T-helper 2 cell treated with Interferon-gamma antibody and Interleukin-4, amounts not matched to agents 5 μg/mL and 100 μg/mL, for 36 hours (primary cell): ENCODE results near the gene IL1RAPL2.
"Not testable (repeated sequence)": the region's sequence is repeated elsewhere in the genome, so short reads cannot be mapped to it uniquely, and the experiment has no call there.

Source experiments
- DNase-seq: peaks from one replicate; pipeline ENCODE4 v3.0.0; 2021; ENCODE audit warnings: low spot score
- H3K27ac Mint-ChIP-seq: one replicate; pipeline ENCODE4 v1.8.0; 2021; ENCODE audit warnings: mild to moderate bottlenecking, mixed read lengths
- H3K27me3 Mint-ChIP-seq: one replicate; pipeline ENCODE4 v1.8.0; 2021; ENCODE audit warnings: low read depth, mixed read lengths
- H3K36me3 Mint-ChIP-seq: one replicate; pipeline ENCODE4 v1.8.0; 2021; ENCODE audit warnings: low read depth, mixed read lengths
- H3K4me1 Mint-ChIP-seq: one replicate; pipeline ENCODE4 v1.8.0; 2021; ENCODE audit warnings: low read depth, mixed read lengths
- H3K4me3 Mint-ChIP-seq: one replicate; pipeline ENCODE4 v1.8.0; 2022; ENCODE audit warnings: mild to moderate bottlenecking, moderate library complexity, mixed read lengths
- H3K9me3 Mint-ChIP-seq: one replicate; pipeline ENCODE4 v1.8.0; 2021; ENCODE audit warnings: mixed read lengths

IL1RAPL2 gene

GRCh38 chrX:104953251-104953650 is 387.3 kb downstream of the IL1RAPL2 start:
- Mint-ChIP-seq H3K4me1 (no peaks in the 10 kb centered on the region), H3K27ac (no peak overlapping the region), H3K27me3 (no peaks in the 10 kb centered on the region), H3K9me3 (no peaks in the 10 kb centered on the region), H3K36me3 (no peaks in the 10 kb centered on the region), H3K4me3 (no peak overlapping the region)
- DNase-seq = no peak

GRCh38 chrX:104961926-104962325 is 395.9 kb downstream of the IL1RAPL2 start:
- no peak for DNase-seq
- H3K4me3 Mint-ChIP-seq = no peak overlapping the region
- no peaks in the 10 kb centered on the region for H3K4me1 Mint-ChIP-seq
- no peaks in the 10 kb centered on the region for H3K27me3 Mint-ChIP-seq
- H3K27ac Mint-ChIP-seq = no peak overlapping the region
- no peaks in the 10 kb centered on the region for H3K9me3 Mint-ChIP-seq
- H3K36me3 Mint-ChIP-seq = no peaks in the 10 kb centered on the region

- H3K9me3 Mint-ChIP-seq = no peaks in the 10 kb centered on the region
- H3K4me1 Mint-ChIP-seq = no peaks in the 10 kb centered on the region
- DNase-seq = no peak
- no peak overlapping the region for H3K27ac Mint-ChIP-seq
- H3K36me3 Mint-ChIP-seq = no peaks in the 10 kb centered on the region
- H3K4me3 Mint-ChIP-seq = no peak overlapping the region
- no peaks in the 10 kb centered on the region for H3K27me3 Mint-ChIP-seq
Measured at GRCh38 chrX:104968241-104968640, 402.2 kb downstream of the IL1RAPL2 start.

GRCh38 chrX:104972737-104973136 is 406.7 kb downstream of the IL1RAPL2 start:
- H3K27me3 Mint-ChIP-seq = no peaks in the 10 kb centered on the region
- H3K4me1 Mint-ChIP-seq = no peaks in the 10 kb centered on the region
- H3K27ac Mint-ChIP-seq = no peak overlapping the region
- no peaks in the 10 kb centered on the region for H3K9me3 Mint-ChIP-seq
- H3K4me3 Mint-ChIP-seq = no peak overlapping the region
- no peak for DNase-seq
- H3K36me3 Mint-ChIP-seq = no peaks in the 10 kb centered on the region

GRCh38 chrX:104987063-104987462 is 421.1 kb downstream of the IL1RAPL2 start:
- Mint-ChIP-seq H3K27ac (no peak overlapping the region), H3K4me3 (no peak overlapping the region), H3K36me3 (no peaks in the 10 kb centered on the region), H3K4me1 (no peaks in the 10 kb centered on the region), H3K9me3 (no peaks in the 10 kb centered on the region), H3K27me3 (no peaks in the 10 kb centered on the region)
- DNase-seq = no peak

- Mint-ChIP-seq H3K4me3 (no peak overlapping the region), H3K9me3 (no peaks in the 10 kb centered on the region), H3K36me3 (no peaks in the 10 kb centered on the region), H3K27ac (no peak overlapping the region), H3K4me1 (no peaks in the 10 kb centered on the region), H3K27me3 (no peaks in the 10 kb centered on the region)
- DNase-seq = no peak
Measured at GRCh38 chrX:104988038-104988437, 422.0 kb downstream of the IL1RAPL2 start.

- DNase-seq = no peak
- no peak overlapping the region for H3K4me3 Mint-ChIP-seq
- H3K27ac Mint-ChIP-seq = no peak overlapping the region
- H3K4me1 Mint-ChIP-seq = no peaks in the 10 kb centered on the region
- H3K27me3 Mint-ChIP-seq = no peaks in the 10 kb centered on the region
- no peaks in the 10 kb centered on the region for H3K36me3 Mint-ChIP-seq
- no peaks in the 10 kb centered on the region for H3K9me3 Mint-ChIP-seq
Measured at GRCh38 chrX:104995546-104995945, 429.5 kb downstream of the IL1RAPL2 start.

GRCh38 chrX:105006103-105006502 is 440.1 kb downstream of the IL1RAPL2 start:
- H3K4me1 Mint-ChIP-seq = no peaks in the 10 kb centered on the region
- no peaks in the 10 kb centered on the region for H3K27me3 Mint-ChIP-seq
- no peaks in the 10 kb centered on the region for H3K36me3 Mint-ChIP-seq
- H3K4me3 Mint-ChIP-seq = no peak overlapping the region
- no peak for DNase-seq
- no peaks in the 10 kb centered on the region for H3K9me3 Mint-ChIP-seq
- H3K27ac Mint-ChIP-seq = no peak overlapping the region

- Mint-ChIP-seq H3K4me1 (no peaks in the 10 kb centered on the region), H3K27ac (no peak overlapping the region), H3K36me3 (no peaks in the 10 kb centered on the region), H3K27me3 (no peaks in the 10 kb centered on the region), H3K9me3 (no peaks in the 10 kb centered on the region), H3K4me3 (no peak overlapping the region)
- no peak for DNase-seq
Measured at GRCh38 chrX:105006996-105007395, 441.0 kb downstream of the IL1RAPL2 start.

- no peaks in the 10 kb centered on the region for H3K36me3 Mint-ChIP-seq
- no peak for DNase-seq
- H3K27ac Mint-ChIP-seq = no peak overlapping the region
- no peaks in the 10 kb centered on the region for H3K9me3 Mint-ChIP-seq
- H3K27me3 Mint-ChIP-seq = no peaks in the 10 kb centered on the region
- H3K4me3 Mint-ChIP-seq = no peak overlapping the region
- H3K4me1 Mint-ChIP-seq = no peaks in the 10 kb centered on the region
Measured at GRCh38 chrX:105013719-105014118, 447.7 kb downstream of the IL1RAPL2 start.

- Mint-ChIP-seq H3K27me3 (no peaks in the 10 kb centered on the region), H3K9me3 (no peaks in the 10 kb centered on the region), H3K36me3 (no peaks in the 10 kb centered on the region), H3K4me3 (no peak overlapping the region), H3K4me1 (no peaks in the 10 kb centered on the region), H3K27ac (no peak overlapping the region)
- DNase-seq = no peak
Measured at GRCh38 chrX:105017641-105018040, 451.6 kb downstream of the IL1RAPL2 start.

GRCh38 chrX:105018865-105019264 is 452.9 kb downstream of the IL1RAPL2 start:
- Mint-ChIP-seq H3K27me3 (no peaks in the 10 kb centered on the region), H3K4me1 (no peaks in the 10 kb centered on the region), H3K9me3 (no peaks in the 10 kb centered on the region), H3K4me3 (no peak overlapping the region), H3K27ac (no peak overlapping the region), H3K36me3 (no peaks in the 10 kb centered on the region)
- DNase-seq = no peak

GRCh38 chrX:105028962-105029361 is 463.0 kb downstream of the IL1RAPL2 start:
- DNase-seq, H3K27me3 Mint-ChIP-seq, H3K36me3 Mint-ChIP-seq, H3K9me3 Mint-ChIP-seq, H3K4me3 Mint-ChIP-seq, H3K27ac Mint-ChIP-seq, H3K4me1 Mint-ChIP-seq: not testable (repeated sequence)

- no peaks in the 10 kb centered on the region for H3K4me1 Mint-ChIP-seq
- no peaks in the 10 kb centered on the region for H3K27me3 Mint-ChIP-seq
- no peaks in the 10 kb centered on the region for H3K9me3 Mint-ChIP-seq
- DNase-seq = no peak
- H3K36me3 Mint-ChIP-seq = no peaks in the 10 kb centered on the region
- no peak overlapping the region for H3K27ac Mint-ChIP-seq
- no peak overlapping the region for H3K4me3 Mint-ChIP-seq
Measured at GRCh38 chrX:105038672-105039328, 472.8 kb downstream of the IL1RAPL2 start.

- Mint-ChIP-seq H3K27me3 (no peaks in the 10 kb centered on the region), H3K4me3 (no peak overlapping the region), H3K4me1 (no peaks in the 10 kb centered on the region), H3K27ac (no peak overlapping the region), H3K9me3 (no peaks in the 10 kb centered on the region), H3K36me3 (no peaks in the 10 kb centered on the region)
- DNase-seq = no peak
Measured at GRCh38 chrX:105050921-105051320, 484.9 kb downstream of the IL1RAPL2 start.
